ENCODE results near the gene EIF2B1.

Gene EIF2B1

DNA sequence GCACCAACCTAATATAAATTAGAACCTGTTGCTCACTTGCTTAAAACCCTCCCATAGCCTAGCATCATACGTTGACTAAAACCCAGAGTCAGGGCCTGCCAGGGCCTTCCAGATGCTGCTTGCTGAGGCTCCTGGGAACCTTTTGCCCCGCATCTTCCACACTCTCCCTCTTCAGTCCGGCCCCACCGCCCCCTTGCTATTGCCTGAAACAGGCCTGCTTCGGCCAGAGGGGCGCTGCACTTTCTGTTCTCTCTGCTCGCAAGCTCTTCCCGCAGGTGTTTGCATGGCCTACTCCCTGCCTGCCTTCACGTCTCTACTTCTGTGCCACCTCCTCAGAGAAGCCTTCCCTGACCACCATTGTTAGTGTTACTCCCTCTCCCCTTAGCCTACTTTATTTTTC, 23.7 kb upstream of the EIF2B1 start:
- H3K4me3 ChIP-seq (ENCODE audit: low read length), result no peak overlapping the region
- no peak overlapping the region for H2AFZ ChIP-seq (ENCODE audit: low read length)
- TF ChIP-seq, protein P1, sequence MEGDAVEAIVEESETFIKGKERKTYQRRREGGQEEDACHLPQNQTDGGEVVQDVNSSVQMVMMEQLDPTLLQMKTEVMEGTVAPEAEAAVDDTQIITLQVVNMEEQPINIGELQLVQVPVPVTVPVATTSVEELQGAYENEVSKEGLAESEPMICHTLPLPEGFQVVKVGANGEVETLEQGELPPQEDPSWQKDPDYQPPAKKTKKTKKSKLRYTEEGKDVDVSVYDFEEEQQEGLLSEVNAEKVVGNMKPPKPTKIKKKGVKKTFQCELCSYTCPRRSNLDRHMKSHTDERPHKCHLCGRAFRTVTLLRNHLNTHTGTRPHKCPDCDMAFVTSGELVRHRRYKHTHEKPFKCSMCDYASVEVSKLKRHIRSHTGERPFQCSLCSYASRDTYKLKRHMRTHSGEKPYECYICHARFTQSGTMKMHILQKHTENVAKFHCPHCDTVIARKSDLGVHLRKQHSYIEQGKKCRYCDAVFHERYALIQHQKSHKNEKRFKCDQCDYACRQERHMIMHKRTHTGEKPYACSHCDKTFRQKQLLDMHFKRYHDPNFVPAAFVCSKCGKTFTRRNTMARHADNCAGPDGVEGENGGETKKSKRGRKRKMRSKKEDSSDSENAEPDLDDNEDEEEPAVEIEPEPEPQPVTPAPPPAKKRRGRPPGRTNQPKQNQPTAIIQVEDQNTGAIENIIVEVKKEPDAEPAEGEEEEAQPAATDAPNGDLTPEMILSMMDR (IDR thresholded peaks at IDR 0.05; ENCODE audit: low read length), result no peak
- no peak for TF ChIP-seq EZH2phosphoT487 (IDR thresholded peaks at IDR 0.05; ENCODE audit: low read length)
- TF ChIP-seq EZH2 (optimal IDR thresholded peaks at IDR 0.05; ENCODE audit: low read depth, low read length), result no peak
- no peaks in the 10 kb centered on the region for H3K9me3 ChIP-seq (replicated peaks; ENCODE audit: insufficient read depth, low read length)
- no peaks in the 10 kb centered on the region for H3K27me3 ChIP-seq (replicated peaks; ENCODE audit: insufficient read depth, low read length)
- H3K4me2 ChIP-seq (ENCODE audit: low read depth, low read length), result no peak overlapping the region
- no peak for DNase-seq
- H3K4me1 ChIP-seq (ENCODE audit: low read length), result no peaks in the 10 kb centered on the region
- no peaks in the 10 kb centered on the region for H4K20me1 ChIP-seq (ENCODE audit: insufficient read depth, low read length)
- H3K27ac ChIP-seq (ENCODE audit: low read length), result no peak overlapping the region
- H3K36me3 ChIP-seq (replicated peaks; ENCODE audit: insufficient read depth, low read length), result no peaks in the 10 kb centered on the region
- no peaks in the 10 kb centered on the region for H3F3A ChIP-seq (ENCODE audit: insufficient read depth, low read length)
- H3K79me2 ChIP-seq (ENCODE audit: low read length), result no peaks in the 10 kb centered on the region
- H3K9me2 ChIP-seq (replicated peaks; ENCODE audit: insufficient read depth, low read length), result no peaks in the 10 kb centered on the region
- H3K9ac ChIP-seq (ENCODE audit: low read length), result no peak overlapping the region

DNA sequence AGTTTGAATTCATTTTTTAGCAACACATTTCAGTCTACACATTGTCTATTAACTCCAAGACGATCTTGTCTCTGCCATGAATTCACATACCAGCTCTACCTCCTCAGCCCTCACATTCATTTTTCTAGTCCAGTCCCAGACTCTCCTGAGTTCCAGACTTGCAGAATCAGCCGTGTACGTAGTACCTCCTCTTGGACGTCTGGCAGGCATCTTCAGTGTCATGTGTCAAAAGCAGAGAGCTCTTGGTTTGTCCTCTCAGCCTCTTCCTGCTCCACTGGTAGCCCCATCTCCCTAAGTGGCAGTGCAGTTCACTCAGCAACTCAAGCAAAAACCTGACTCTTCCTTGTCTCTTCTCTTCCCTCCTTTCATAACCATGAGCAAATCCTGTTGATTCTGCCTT, 22.9 kb upstream of the EIF2B1 start:
- no peak for DNase-seq
- Histone ChIP-seq H3K9me2 (replicated peaks; ENCODE audit: insufficient read depth, low read length) (no peaks in the 10 kb centered on the region), H3K4me2 (ENCODE audit: low read depth, low read length) (no peak overlapping the region), H3K36me3 (replicated peaks; ENCODE audit: insufficient read depth, low read length) (no peaks in the 10 kb centered on the region), H3K27me3 (replicated peaks; ENCODE audit: insufficient read depth, low read length) (no peaks in the 10 kb centered on the region), H3K9me3 (replicated peaks; ENCODE audit: insufficient read depth, low read length) (no peaks in the 10 kb centered on the region), H3K27ac (ENCODE audit: low read length) (no peak overlapping the region), H2AFZ (ENCODE audit: low read length) (no peak overlapping the region), H3K79me2 (ENCODE audit: low read length) (no peaks in the 10 kb centered on the region), H4K20me1 (ENCODE audit: insufficient read depth, low read length) (no peaks in the 10 kb centered on the region), H3K4me1 (ENCODE audit: low read length) (no peaks in the 10 kb centered on the region), H3K9ac (ENCODE audit: low read length) (no peak overlapping the region), H3F3A (ENCODE audit: insufficient read depth, low read length) (no peaks in the 10 kb centered on the region), H3K4me3 (ENCODE audit: low read length) (no peak overlapping the region)
- TF ChIP-seq EZH2phosphoT487 (IDR thresholded peaks at IDR 0.05; ENCODE audit: low read length) (no peak), EZH2 (optimal IDR thresholded peaks at IDR 0.05; ENCODE audit: low read depth, low read length) (no peak)
- TF ChIP-seq, protein P1 (IDR thresholded peaks at IDR 0.05; ENCODE audit: low read length), result no peak

DNA sequence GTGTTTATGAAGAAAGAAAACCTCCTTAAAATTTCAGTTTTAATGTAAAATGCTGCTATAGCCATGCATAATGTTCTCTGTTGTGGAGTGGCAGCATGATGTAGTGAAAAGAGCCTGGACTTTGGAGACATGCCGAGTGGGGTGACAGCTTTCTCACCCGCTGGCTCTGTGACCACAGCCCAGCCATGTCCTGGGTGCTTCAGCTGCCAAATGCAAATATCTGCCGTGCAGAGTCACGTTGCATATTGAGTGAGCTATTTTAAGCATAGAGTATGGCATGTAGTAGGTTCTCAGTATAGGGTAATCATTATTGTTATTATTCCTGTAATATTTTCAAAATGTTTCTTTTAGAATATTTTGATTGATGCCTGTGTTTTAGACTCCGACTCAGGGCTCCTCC, 21.9 kb upstream of the EIF2B1 start:
- no peaks in the 10 kb centered on the region for H3F3A ChIP-seq (ENCODE audit: insufficient read depth, low read length)
- H3K36me3 ChIP-seq (replicated peaks; ENCODE audit: insufficient read depth, low read length), result no peaks in the 10 kb centered on the region
- H3K27ac ChIP-seq (ENCODE audit: low read length), result no peak overlapping the region
- no peak overlapping the region for H3K9ac ChIP-seq (ENCODE audit: low read length)
- H3K4me1 ChIP-seq (ENCODE audit: low read length), result no peaks in the 10 kb centered on the region
- no peak overlapping the region for H2AFZ ChIP-seq (ENCODE audit: low read length)
- no peaks in the 10 kb centered on the region for H3K9me3 ChIP-seq (replicated peaks; ENCODE audit: insufficient read depth, low read length)
- H3K79me2 ChIP-seq (ENCODE audit: low read length), result no peaks in the 10 kb centered on the region
- TF ChIP-seq EZH2phosphoT487 (IDR thresholded peaks at IDR 0.05; ENCODE audit: low read length) (no peak), EZH2 (optimal IDR thresholded peaks at IDR 0.05; ENCODE audit: low read depth, low read length) (no peak)
- TF ChIP-seq, protein P1 (IDR thresholded peaks at IDR 0.05; ENCODE audit: low read length), result no peak
- DNase-seq, result no peak
- H3K9me2 ChIP-seq (replicated peaks; ENCODE audit: insufficient read depth, low read length), result no peaks in the 10 kb centered on the region
- no peak overlapping the region for H3K4me3 ChIP-seq (ENCODE audit: low read length)
- H3K4me2 ChIP-seq (ENCODE audit: low read depth, low read length), result no peak overlapping the region
- H3K27me3 ChIP-seq (replicated peaks; ENCODE audit: insufficient read depth, low read length), result no peaks in the 10 kb centered on the region
- no peaks in the 10 kb centered on the region for H4K20me1 ChIP-seq (ENCODE audit: insufficient read depth, low read length)

Data from MM.1S (cell line).